WI38 (cell line): ENCODE data around the gene SYNC.

Experiments used
- H3K4me3 ChIP-seq: 2 replicates; pipeline ENCODE4 v1.5.1; 2011; ENCODE audit warnings: low read depth, mild to moderate bottlenecking, control low read depth, low read length
- TF ChIP-seq, protein P1 (sequence below): IDR thresholded peaks from 2 replicates; pipeline ENCODE4 v1.5.1; 2012; ENCODE audit warnings: low read depth, mild to moderate bottlenecking, control low read depth, low read length

SYNC gene

DNA sequence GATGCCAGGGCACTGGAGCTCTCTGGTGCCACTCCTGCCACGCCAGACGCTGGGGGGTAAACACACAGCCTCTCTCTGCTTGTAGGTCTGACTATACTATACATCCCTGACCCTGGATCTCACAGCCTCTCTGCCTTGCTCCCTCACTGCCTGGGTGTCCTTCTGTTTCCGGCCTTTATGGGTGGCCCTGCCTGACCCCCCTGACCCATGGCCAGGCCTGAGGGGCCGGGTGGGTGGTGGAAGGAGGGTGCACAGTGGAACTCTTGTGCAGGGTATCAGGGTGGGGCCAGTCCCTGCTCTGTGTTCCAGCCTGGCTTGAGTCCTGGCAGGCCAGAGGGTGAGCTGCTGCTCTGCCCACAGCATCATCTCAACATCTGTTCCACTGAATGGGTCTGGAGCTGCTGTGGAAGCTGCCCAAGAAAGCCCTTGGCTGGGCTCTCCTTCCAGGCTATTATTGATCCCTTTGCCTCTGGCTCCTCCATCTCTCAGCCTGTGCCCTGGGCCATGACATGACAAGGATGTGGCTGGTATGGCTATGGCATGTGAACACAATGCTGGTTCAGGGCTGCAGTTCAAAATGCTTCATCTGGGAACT is 17.2 kb upstream of the SYNC start:
- TF ChIP-seq, protein P1, sequence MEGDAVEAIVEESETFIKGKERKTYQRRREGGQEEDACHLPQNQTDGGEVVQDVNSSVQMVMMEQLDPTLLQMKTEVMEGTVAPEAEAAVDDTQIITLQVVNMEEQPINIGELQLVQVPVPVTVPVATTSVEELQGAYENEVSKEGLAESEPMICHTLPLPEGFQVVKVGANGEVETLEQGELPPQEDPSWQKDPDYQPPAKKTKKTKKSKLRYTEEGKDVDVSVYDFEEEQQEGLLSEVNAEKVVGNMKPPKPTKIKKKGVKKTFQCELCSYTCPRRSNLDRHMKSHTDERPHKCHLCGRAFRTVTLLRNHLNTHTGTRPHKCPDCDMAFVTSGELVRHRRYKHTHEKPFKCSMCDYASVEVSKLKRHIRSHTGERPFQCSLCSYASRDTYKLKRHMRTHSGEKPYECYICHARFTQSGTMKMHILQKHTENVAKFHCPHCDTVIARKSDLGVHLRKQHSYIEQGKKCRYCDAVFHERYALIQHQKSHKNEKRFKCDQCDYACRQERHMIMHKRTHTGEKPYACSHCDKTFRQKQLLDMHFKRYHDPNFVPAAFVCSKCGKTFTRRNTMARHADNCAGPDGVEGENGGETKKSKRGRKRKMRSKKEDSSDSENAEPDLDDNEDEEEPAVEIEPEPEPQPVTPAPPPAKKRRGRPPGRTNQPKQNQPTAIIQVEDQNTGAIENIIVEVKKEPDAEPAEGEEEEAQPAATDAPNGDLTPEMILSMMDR = no peak
- H3K4me3 ChIP-seq = no peak overlapping the region

DNA sequence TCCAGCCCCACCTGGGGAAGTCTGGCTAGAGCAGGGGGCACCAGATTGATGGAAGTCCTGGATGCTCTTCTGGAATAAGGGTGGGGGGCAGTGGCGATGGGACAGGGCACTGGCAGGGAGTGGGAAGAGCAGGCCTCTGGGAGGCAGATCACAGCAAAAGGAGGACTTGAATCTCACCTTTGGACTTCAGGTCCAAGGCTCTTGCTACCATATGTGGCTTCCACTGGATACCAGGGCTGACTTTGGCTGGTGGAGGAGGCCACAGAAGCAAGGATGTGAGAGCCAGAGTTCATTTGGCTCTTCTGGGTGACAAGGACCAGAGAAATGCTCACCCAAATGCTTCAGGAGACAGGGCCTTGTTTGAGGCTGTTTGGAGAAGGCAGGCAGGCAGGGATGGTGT is 16.0 kb upstream of the SYNC start:
- no peak overlapping the region for H3K4me3 ChIP-seq
- TF ChIP-seq, protein P1 = no peak

GRCh38 chr1:32718036-32718435 is 15.5 kb upstream of the SYNC start:
- TF ChIP-seq, protein P1 = no peak

GRCh38 chr1:32717503-32717902 is 14.9 kb upstream of the SYNC start:
- H3K4me3 ChIP-seq = no peak overlapping the region
- TF ChIP-seq, protein P1 = no peak

More at GRCh38 chr1:32718036-32718435, 15.5 kb upstream of the SYNC start:
- no peak overlapping the region for H3K4me3 ChIP-seq

DNA sequence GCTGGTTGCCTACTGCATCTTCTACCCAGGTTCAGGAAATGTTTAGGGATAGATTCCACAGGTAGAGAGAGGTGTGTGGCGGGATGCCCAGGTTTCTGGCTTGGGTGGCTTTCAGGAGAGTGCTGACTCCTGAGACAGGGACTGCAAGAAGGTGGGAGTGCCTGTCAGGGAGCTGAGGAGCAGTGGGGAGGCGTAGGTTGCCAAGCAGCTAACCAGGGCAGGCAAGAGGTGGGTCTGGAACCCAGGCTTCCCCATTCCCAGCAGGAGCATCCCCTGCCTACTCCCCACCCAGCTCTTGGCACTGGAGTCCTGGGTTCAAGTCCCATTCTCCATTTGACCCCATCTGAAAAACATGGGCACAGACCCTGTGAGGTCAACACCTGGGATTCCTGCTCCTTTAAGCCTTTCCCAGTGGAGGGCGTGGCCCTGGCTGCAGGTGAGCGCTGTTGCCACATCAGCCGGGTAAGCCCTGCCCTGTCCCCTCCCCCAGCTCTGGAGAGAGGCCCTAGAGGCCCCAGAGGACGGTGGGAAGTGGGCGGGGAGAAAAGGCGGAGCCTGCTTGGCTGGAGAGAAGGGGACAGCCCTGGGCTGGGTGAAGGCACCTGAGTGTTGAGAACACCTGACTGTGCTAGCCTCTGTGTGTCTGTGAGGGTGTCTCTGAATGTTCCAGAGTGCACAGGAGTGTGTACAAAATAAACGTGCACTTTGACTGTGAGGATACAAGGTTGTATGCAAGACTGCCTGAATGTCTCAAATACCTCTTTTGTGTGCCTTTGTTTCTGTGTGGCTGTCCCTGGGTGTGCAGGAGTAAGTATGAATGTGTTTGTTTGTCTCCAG is 14.0 kb upstream of the SYNC start:
- TF ChIP-seq, protein P1 = no peak
- H3K4me3 ChIP-seq = no peak overlapping the region

- TF ChIP-seq, protein P1 = no peak
- H3K4me3 ChIP-seq = no peak overlapping the region
Measured at GRCh38 chr1:32715901-32716311, 13.3 kb upstream of the SYNC start.

DNA sequence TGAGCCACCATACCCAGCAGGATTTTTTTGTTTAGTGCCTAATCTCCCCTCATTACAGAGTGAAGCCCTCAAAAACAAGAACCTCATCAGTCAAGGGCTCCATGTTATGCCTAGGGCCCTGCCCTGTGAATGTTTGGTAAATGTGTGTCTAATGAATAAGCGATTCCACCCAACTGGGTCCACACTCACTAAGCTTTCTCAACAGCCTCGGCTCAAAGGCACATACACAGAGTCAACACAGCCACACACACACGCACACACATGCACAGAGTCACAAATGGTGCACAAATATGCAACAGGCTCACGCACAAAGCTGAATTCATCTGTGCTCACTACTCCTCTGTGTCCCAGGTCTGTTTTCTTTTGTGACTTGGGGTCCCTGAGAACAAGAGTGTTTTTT is 11.7 kb upstream of the SYNC start:
- TF ChIP-seq, protein P1 = no peak
- H3K4me3 ChIP-seq = no peak overlapping the region
